Activated CD8-positive, alpha-beta memory T cell treated with anti-CD3 and anti-CD28 coated beads, Interleukin-2, amount 50 U/mL, for 4 hours (primary cell): ENCODE data around the gene NDST1.

Source experiments
- DNase-seq: peaks from one replicate; pipeline ENCODE4 v3.0.0-alpha.2; 2020

NDST1 gene

GRCh38 chr5:150549735-150550134, 41.8 kb downstream of the NDST1 start:
- no peak for DNase-seq

- DNase-seq: no peak
Measured at GRCh38 chr5:150550286-150550685, 42.4 kb downstream of the NDST1 start.

- DNase-seq: no peak
Measured at GRCh38 chr5:150551066-150551465, 43.1 kb downstream of the NDST1 start.

- no peak for DNase-seq
Measured at GRCh38 chr5:150553402-150553801, 45.5 kb downstream of the NDST1 start.

GRCh38 chr5:150553911-150554310, 46.0 kb downstream of the NDST1 start:
- no peak for DNase-seq

GRCh38 chr5:150554857-150555256, 46.9 kb downstream of the NDST1 start:
- no peak for DNase-seq

GRCh38 chr5:150556106-150556505, 48.2 kb downstream of the NDST1 start:
- no peak for DNase-seq

GRCh38 chr5:150556859-150557508, 49.1 kb downstream of the NDST1 start:
- DNase-seq: no peak

GRCh38 chr5:150557509-150557872, 49.6 kb downstream of the NDST1 start:
- no peak for DNase-seq

GRCh38 chr5:150558088-150558621, 50.2 kb downstream of the NDST1 start:
- no peak for DNase-seq

- DNase-seq: no peak
Measured at GRCh38 chr5:150559088-150559487, 51.2 kb downstream of the NDST1 start.

- DNase-seq: no peak
Measured at GRCh38 chr5:150559701-150560100, 51.8 kb downstream of the NDST1 start.

- peak; percentile 87 for DNase-seq
Measured at GRCh38 chr5:150560401-150561191, 52.7 kb downstream of the NDST1 start.

GRCh38 chr5:150561192-150561512, 53.2 kb downstream of the NDST1 start:
- DNase-seq: no peak

- DNase-seq: no peak
Measured at GRCh38 chr5:150561571-150562275, 53.8 kb downstream of the NDST1 start.

- DNase-seq: no peak
Measured at GRCh38 chr5:150562832-150563231, 54.9 kb downstream of the NDST1 start.

GRCh38 chr5:150565868-150566267, 57.9 kb downstream of the NDST1 start:
- DNase-seq: no peak

GRCh38 chr5:150567031-150567717, 59.2 kb downstream of the NDST1 start:
- DNase-seq: no peak

GRCh38 chr5:150568663-150569062, 60.7 kb downstream of the NDST1 start:
- DNase-seq: no peak

GRCh38 chr5:150570333-150570732, 62.4 kb downstream of the NDST1 start:
- DNase-seq: no peak

- no peak for DNase-seq
Measured at GRCh38 chr5:150571836-150572235, 63.9 kb downstream of the NDST1 start.

GRCh38 chr5:150573216-150573615, 65.3 kb downstream of the NDST1 start:
- no peak for DNase-seq
